Tongue (tissue), 2 donors: ENCODE measurements around the gene OSCAR. TPM values are rescaled to one million over a fixed set of nuclear protein-coding genes. Genes with fewer than 3 reads are reported as not detected.

Source experiments
- DNase-seq: peaks from one replicate; pipeline ENCODE4 v3.0.0-alpha.2; 2015
- total RNA-seq: library from RNA; depleted of rRNA; stranded (reverse); fragments of >200 nt; gene quantifications from one replicate; pipeline ENCODE4 v1.2.3, GENCODE V29; 2014

The OSCAR gene
- total RNA-seq, 1 donor from 2014 or later, result 1.5 TPM

GRCh38 chr19:54094426-54095000 lies 6.1 kb downstream of the OSCAR start:
- DNase-seq, result no peak

GRCh38 chr19:54084410-54084809 lies 16.2 kb downstream of the OSCAR start:
- no peak for DNase-seq

GRCh38 chr19:54081032-54081431 lies 19.6 kb downstream of the OSCAR start, which contains the start of gene TARM1:
TARM1 (minus strand) TSS chr19:54081365; CDS start chr19:54081340, 25 bp downstream.
- DNase-seq, result no peak

- DNase-seq, result no peak
Measured at GRCh38 chr19:54077334-54077733, 23.3 kb downstream of the OSCAR start.

- DNase-seq, result no peak
Measured at GRCh38 chr19:54074851-54075250, 25.8 kb downstream of the OSCAR start.

- DNase-seq, result no peak
Measured at GRCh38 chr19:54073829-54074228, 26.8 kb downstream of the OSCAR start.

GRCh38 chr19:54069470-54069869 lies 31.1 kb downstream of the OSCAR start:
- no peak for DNase-seq

GRCh38 chr19:54063350-54064116 lies 37.1 kb downstream of the OSCAR start, which contains the start of gene VSTM1:
VSTM1 (minus strand) TSS chr19:54063897; CDS start chr19:54063777, 120 bp downstream.
- DNase-seq, result no peak

- DNase-seq, result no peak
Measured at GRCh38 chr19:54062643-54063042, 38.0 kb downstream of the OSCAR start.

GRCh38 chr19:54047616-54048015 lies 53.0 kb downstream of the OSCAR start:
- no peak for DNase-seq

GRCh38 chr19:54045771-54046170 lies 54.8 kb downstream of the OSCAR start:
- no peak for DNase-seq

Other genes with a start within 250 kb of the OSCAR start
- 38.7 TPM for gene MYADM, start 232.9 kb downstream of the OSCAR start, total RNA-seq
- gene PRKCG, start 218.6 kb downstream of the OSCAR start, total RNA-seq, result not detected
- gene CACNG7, start 191.5 kb downstream of the OSCAR start, total RNA-seq, result not detected
- gene CACNG8, start 137.9 kb downstream of the OSCAR start, total RNA-seq, result 0.10 TPM
- 22.2 TPM for gene CACNG6, start 109.2 kb downstream of the OSCAR start, total RNA-seq
- gene VSTM1, start 36.9 kb downstream of the OSCAR start, total RNA-seq, result not detected
- gene TARM1, start 19.4 kb downstream of the OSCAR start, total RNA-seq, result not detected
- gene NDUFA3, start 2.1 kb upstream of the OSCAR start, total RNA-seq, result 2.2 TPM
- gene TFPT, start 14.9 kb upstream of the OSCAR start, total RNA-seq, result 8.7 TPM
- 44.9 TPM for gene PRPF31, start 15.0 kb upstream of the OSCAR start, total RNA-seq
- gene CNOT3, start 37.0 kb upstream of the OSCAR start, total RNA-seq, result 16.3 TPM
- gene LENG1, start 58.9 kb upstream of the OSCAR start, total RNA-seq, result 7.5 TPM
- gene TMC4, start 72.4 kb upstream of the OSCAR start, total RNA-seq, result 4.3 TPM
- 12.0 TPM for gene MBOAT7, start 88.8 kb upstream of the OSCAR start, total RNA-seq
- gene TSEN34, start 90.5 kb upstream of the OSCAR start, total RNA-seq, result 46.5 TPM
- 1,569 TPM for gene RPS9, start 100.1 kb upstream of the OSCAR start, total RNA-seq
- gene LILRB3, start 122.2 kb upstream of the OSCAR start, total RNA-seq, result 3.0 TPM
- gene LILRA6, start 142.0 kb upstream of the OSCAR start, total RNA-seq, result not detected
- 4.1 TPM for gene LILRB5, start 156.5 kb upstream of the OSCAR start, total RNA-seq
- gene LILRB2, start 180.3 kb upstream of the OSCAR start, total RNA-seq, result 0.72 TPM
- gene LILRA5, start 212.4 kb upstream of the OSCAR start, total RNA-seq, result not detected
- not detected for gene LILRA4, start 238.4 kb upstream of the OSCAR start, total RNA-seq